HepG2 (cell line): ENCODE data around the gene TASP1. TPM values are rescaled to one million over a fixed set of nuclear protein-coding genes. Genes with fewer than 3 reads are reported as not detected.

ENCODE experiments used
- AGO2 ChIP-seq: fragments of 200-400 bp; formaldehyde crosslinking; optimal IDR thresholded peaks from 2 replicates; pipeline ENCODE3; 2017; ENCODE audit warnings: mild to moderate bottlenecking, low read depth, low read length, moderate library complexity
- JUND ChIP-seq: sonication (generic); formaldehyde crosslinking; IDR thresholded peaks from 2 replicates; pipeline ENCODE4 v1.8.0; 2022; ENCODE audit warnings: mild to moderate bottlenecking, missing genetic modification reagents
- KIAA2018 ChIP-seq: sonication (generic); formaldehyde crosslinking; IDR thresholded peaks from 2 replicates; pipeline ENCODE4 v1.5.0; 2020; ENCODE audit warnings: mild to moderate bottlenecking, missing genetic modification reagents, borderline replicate concordance
- KLF12 ChIP-seq: sonication (generic); formaldehyde crosslinking; IDR thresholded peaks from 2 replicates; pipeline ENCODE4 v1.4.0; 2020; ENCODE audit warnings: missing genetic modification reagents, borderline replicate concordance
- MXI1 ChIP-seq: IDR thresholded peaks from 3 replicates; pipeline ENCODE4 v1.6.1; 2012; ENCODE audit warnings: low read depth, low read length, inconsistent platforms, borderline replicate concordance
- NFYB ChIP-seq: sonication (generic); formaldehyde crosslinking; IDR thresholded peaks from 2 replicates; pipeline ENCODE4 v1.4.0; 2020; ENCODE audit warnings: missing genetic modification reagents
- SNAI1 ChIP-seq: sonication (generic); formaldehyde crosslinking; IDR thresholded peaks from 2 replicates; pipeline ENCODE4 v1.5.0; 2020; ENCODE audit warnings: mild to moderate bottlenecking, missing genetic modification reagents, borderline replicate concordance
- TARDBP ChIP-seq: sonication (generic); formaldehyde crosslinking; IDR thresholded peaks from 2 replicates; pipeline ENCODE4 v1.8.0; 2022; ENCODE audit warnings: mild to moderate bottlenecking, missing genetic modification reagents
- ZNF318 ChIP-seq: sonication (generic); formaldehyde crosslinking; IDR thresholded peaks from 2 replicates; pipeline ENCODE4 v1.4.0; 2020; ENCODE audit warnings: mild to moderate bottlenecking, missing genetic modification reagents
- ZNF556 ChIP-seq: sonication (generic); formaldehyde crosslinking; IDR thresholded peaks from 2 replicates; pipeline ENCODE4 v1.4.0; 2020; ENCODE audit warnings: mild to moderate bottlenecking, missing genetic modification reagents, borderline replicate concordance
- polyA plus RNA-seq, 8 experiments: library from polyadenylated mRNA; depleted of rRNA in 3 of 8; stranded (reverse) in 7 of 8; unstranded in 1 of 8; fragments of >200 nt; fragmentation: Illumina TruSeq in 4 of 8; extraction: Trizol in 4 of 8; gene quantifications; 2 replicates each; pipeline versions ENCODE4 v1.2.1 to v1.2.3, GENCODE V29; 2011 to 2016; ENCODE audit warnings: low read depth in 4 of 8, missing spikeins in 1 of 8, mixed read lengths in 1 of 8; ENCODE audit not compliant: insufficient read depth in 1 of 8
- total RNA-seq, 5 experiments: library from RNA; depleted of rRNA; stranded (reverse); fragments of >200 nt; fragmentation: Illumina TruSeq; extraction: Trizol; gene quantifications; 2 replicates each; pipeline ENCODE4 v1.2.3, GENCODE V29; 2016; ENCODE audit warnings: low read depth in 1 of 5
- TF ChIP-seq, protein P1 (sequence below): sonication (generic); formaldehyde crosslinking; IDR thresholded peaks from 2 replicates; pipeline ENCODE4 v1.8.1; 2023; ENCODE audit warnings: mild to moderate bottlenecking, inconsistent platforms, moderate library complexity, missing genetic modification reagents, borderline replicate concordance

Gene TASP1
- total and polyA plus RNA-seq, 2 of the 13 experiments (the other 11 are each of a cell fraction or from before 2014, with no cell fraction given): 10.0 to 25.2 TPM

DNA sequence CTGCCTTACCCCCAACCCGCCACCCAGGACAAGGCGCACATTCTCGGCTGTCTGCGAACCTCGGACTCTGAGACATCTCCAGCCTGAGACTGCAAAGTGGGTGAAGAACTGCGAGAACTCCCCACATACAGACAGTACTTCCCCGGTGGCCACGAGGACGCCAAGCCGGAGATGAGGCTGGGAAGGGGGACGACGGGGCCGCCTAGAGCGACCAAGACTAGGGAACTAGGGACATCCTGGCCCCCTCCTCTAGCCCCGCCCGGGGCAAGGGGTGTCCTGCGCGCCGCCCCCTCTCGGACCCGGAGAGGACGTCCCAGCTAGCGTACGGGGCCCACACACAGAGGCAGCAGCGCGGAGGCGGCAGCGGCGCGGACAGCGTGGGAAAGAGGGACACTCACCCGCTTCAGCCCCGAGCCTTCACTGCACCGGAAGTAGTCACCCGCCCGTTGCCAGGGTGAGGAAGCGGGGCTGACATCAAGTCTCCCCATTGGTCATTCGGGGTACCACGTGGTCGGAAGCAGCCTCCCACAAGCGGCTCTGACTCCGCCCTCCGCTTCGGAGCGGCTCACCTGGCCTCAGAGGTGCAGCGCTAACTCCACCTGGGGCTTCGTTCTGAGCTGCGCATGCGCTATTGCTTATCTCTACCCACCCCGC is at the start of gene TASP1 (continued):
- no peak for TF ChIP-seq KIAA2018 (CRISPR knock-in tag)
- TF ChIP-seq, protein P1, sequence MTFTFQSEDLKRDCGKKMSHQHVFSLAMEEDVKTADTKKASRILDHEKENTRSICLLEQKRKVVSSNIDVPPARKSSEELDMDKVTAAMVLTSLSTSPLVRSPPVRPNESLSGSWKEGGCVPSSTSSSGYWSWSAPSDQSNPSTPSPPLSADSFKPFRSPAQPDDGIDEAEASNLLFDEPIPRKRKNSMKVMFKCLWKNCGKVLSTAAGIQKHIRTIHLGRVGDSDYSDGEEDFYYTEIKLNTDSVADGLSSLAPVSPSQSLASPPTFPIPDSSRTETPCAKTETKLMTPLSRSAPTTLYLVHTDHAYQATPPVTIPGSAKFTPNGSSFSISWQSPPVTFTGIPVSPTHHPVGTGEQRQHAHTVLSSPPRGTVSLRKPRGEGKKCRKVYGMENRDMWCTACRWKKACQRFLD (CRISPR knock-in tag): peak; percentile 88; the same call in 1 of the 2 replicates
- no peak for TF ChIP-seq SNAI1 (CRISPR knock-in tag)
- TF ChIP-seq TARDBP (CRISPR knock-in tag): peak; percentile 94
- peak; percentile 92 for TF ChIP-seq NFYB (CRISPR knock-in tag)
- TF ChIP-seq KLF12 (CRISPR knock-in tag): no peak
- peak; percentile 73; the same call in 1 of the 2 replicates for TF ChIP-seq ZNF556 (CRISPR knock-in tag)
- TF ChIP-seq ZNF318 (CRISPR knock-in tag): 0 out of 2 replicates have a peak, but pooled peaks have one; percentile 71
- peak; percentile 87 for TF ChIP-seq AGO2
- TF ChIP-seq MXI1: peak; percentile 99
- TF ChIP-seq JUND (CRISPR knock-in tag): peak; percentile 75; the same call in 1 of the 2 replicates
